K562 (cell line): ENCODE measurements around the gene EGLN1. TPM values are rescaled to one million over a fixed set of nuclear protein-coding genes. Genes with fewer than 3 reads are reported as not detected.
A peak's percentile ranks its signal among the peaks of the same experiment; 100 is the strongest.

ENCODE experiments used
- CEBPB ChIP-seq: fragments of 450-650 bp; IDR thresholded peaks from 2 replicates; pipeline ENCODE4 v1.6.1; 2016; ENCODE audit warnings: missing genetic modification characterization, missing compliant biosample characterization
- CTBP1 ChIP-seq: fragments of 450-650 bp; IDR thresholded peaks from 2 replicates; pipeline ENCODE4 v1.6.1; 2016; ENCODE audit warnings: borderline replicate concordance
- FOXM1 ChIP-seq, 2 experiments: fragments of 450-650 bp in 1 of 2; sonication (generic) in 1 of 2; formaldehyde crosslinking in 1 of 2; IDR thresholded peaks; 2 replicates each; pipeline versions ENCODE4 v1.6.1 to v1.9.0; 2017 to 2022; ENCODE audit warnings: low read depth in 2 of 2, mild to moderate bottlenecking in 2 of 2, missing genetic modification reagents in 1 of 2, moderate library complexity in 1 of 2
- FOXP1 ChIP-seq: sonication (generic); formaldehyde crosslinking; IDR thresholded peaks from 2 replicates; pipeline ENCODE4 v1.8.0; 2022; ENCODE audit warnings: mild to moderate bottlenecking, missing genetic modification reagents
- IRF2 ChIP-seq: sonication (generic); formaldehyde crosslinking; IDR thresholded peaks from 2 replicates; pipeline ENCODE4 v1.8.1; 2022; ENCODE audit warnings: mild to moderate bottlenecking, missing genetic modification reagents
- MEF2A ChIP-seq: IDR thresholded peaks from 2 replicates; pipeline ENCODE4 v1.6.1; 2011; ENCODE audit warnings: low read depth, mild to moderate bottlenecking, low read length, moderate library complexity; ENCODE audit not compliant: control insufficient read depth
- PTRF ChIP-seq: fragments of 450-650 bp; IDR thresholded peaks from 2 replicates; pipeline ENCODE4 v1.6.1; 2016; ENCODE audit warnings: mild to moderate bottlenecking, missing genetic modification characterization, missing compliant biosample characterization
- TARDBP ChIP-seq: fragments of 450-650 bp; IDR thresholded peaks from 2 replicates; pipeline ENCODE4 v1.6.1; 2016
- TRIM24 ChIP-seq, 2 experiments: fragments of 450-650 bp; IDR thresholded peaks; 2 replicates each; pipeline ENCODE4 v1.6.1; 2016
- ZNF436 ChIP-seq: fragments of 250-450, 450-650 bp; sonication (Bioruptor Pico); formaldehyde crosslinking; IDR thresholded peaks from 2 replicates; pipeline ENCODE4 v1.7.0; 2020; ENCODE audit warnings: mild to moderate bottlenecking
- ZNF699 ChIP-seq: fragments of 250-450 bp; sonication (Bioruptor Pico); IDR thresholded peaks from 2 replicates; pipeline ENCODE4 v1.8.0; 2021; ENCODE audit warnings: mild to moderate bottlenecking, moderate library complexity; ENCODE audit not compliant: insufficient replicate concordance
- ZNF77 ChIP-seq: fragments of 250-450 bp; sonication (Bioruptor Pico); IDR thresholded peaks from 2 replicates; pipeline ENCODE4 v1.5.0; 2020
- ZNF830 ChIP-seq: fragments of 250-450 bp; sonication (Bioruptor Pico); IDR thresholded peaks from 2 replicates; pipeline ENCODE4 v1.5.0; 2021; ENCODE audit warnings: mild to moderate bottlenecking
- polyA plus RNA-seq, 8 experiments: library from polyadenylated mRNA; depleted of rRNA in 4 of 8; stranded (reverse) in 5 of 8; unstranded in 3 of 8; fragments of >200 nt; fragmentation: Nextera tagmentation in 2 of 8; fragmentation: Illumina TruSeq in 1 of 8; extraction: Ambion mirVana in 2 of 8; extraction: Trizol in 1 of 8; gene quantifications; 2 replicates each; pipeline versions ENCODE4 v1.2.1 to v1.2.3, GENCODE V29; 2011 to 2014; ENCODE audit warnings: inconsistent platforms in 1 of 8, missing spikeins in 1 of 8
- total RNA-seq, 7 experiments: library from RNA; depleted of rRNA in 6 of 7; stranded (reverse); fragments of >200 nt in 6 of 7; fragmentation: Illumina TruSeq in 2 of 7; extraction: Trizol in 2 of 7; gene quantifications; 2 replicates each; pipeline versions ENCODE4 v1.2.1 to v1.2.3, GENCODE V29; 2011 to 2021; ENCODE audit warnings: low replicate concordance in 1 of 7
- TF ChIP-seq, protein P1 (sequence below): sonication (generic); formaldehyde crosslinking; IDR thresholded peaks from 2 replicates; pipeline ENCODE4 v1.8.0; 2022; ENCODE audit warnings: missing genetic modification reagents, mild to moderate bottlenecking, moderate library complexity, borderline replicate concordance
- TF ChIP-seq, protein P2 (sequence below): fragments of 450-650 bp; IDR thresholded peaks from one replicate; pipeline ENCODE4 v1.6.1; 2018; ENCODE audit warnings: mild to moderate bottlenecking, moderate library complexity; ENCODE audit not compliant: partially characterized antibody
- TF ChIP-seq, protein P3 (sequence below), 2 experiments: fragments of 450-650 bp; conservative IDR thresholded peaks; 2 replicates each; pipeline ENCODE4 v1.6.1; 2017; ENCODE audit warnings: mild to moderate bottlenecking in 2 of 2, moderate library complexity in 2 of 2
- TF ChIP-seq, protein P4 (sequence below), 2 experiments: IDR thresholded peaks; 2 replicates each; pipeline ENCODE4 v1.6.1; 2012; ENCODE audit warnings: improper control_type of control experiment in 2 of 2, low read depth in 2 of 2, low read length in 2 of 2, borderline replicate concordance in 1 of 2
- TF ChIP-seq, protein P5 (sequence below), 2 experiments: IDR thresholded peaks; 2 replicates each; pipeline ENCODE4 v1.6.1; 2011; ENCODE audit warnings: borderline replicate concordance in 1 of 2, control low read depth in 1 of 2, low read depth in 1 of 2, low read length in 1 of 2, mild to moderate bottlenecking in 1 of 2, mixed read lengths in 1 of 2, moderate library complexity in 1 of 2; ENCODE audit not compliant: insufficient read depth in 1 of 2, insufficient read length in 1 of 2, poor library complexity in 1 of 2, severe bottlenecking in 1 of 2; ENCODE audit errors: extremely low read depth in 1 of 2

The EGLN1 gene
- total and polyA plus RNA-seq, 9 of the 15 experiments (the other 6 are each of a cell fraction or from before 2014, with no cell fraction given): 5.2 to 54.3 (median 24.6) TPM

DNA sequence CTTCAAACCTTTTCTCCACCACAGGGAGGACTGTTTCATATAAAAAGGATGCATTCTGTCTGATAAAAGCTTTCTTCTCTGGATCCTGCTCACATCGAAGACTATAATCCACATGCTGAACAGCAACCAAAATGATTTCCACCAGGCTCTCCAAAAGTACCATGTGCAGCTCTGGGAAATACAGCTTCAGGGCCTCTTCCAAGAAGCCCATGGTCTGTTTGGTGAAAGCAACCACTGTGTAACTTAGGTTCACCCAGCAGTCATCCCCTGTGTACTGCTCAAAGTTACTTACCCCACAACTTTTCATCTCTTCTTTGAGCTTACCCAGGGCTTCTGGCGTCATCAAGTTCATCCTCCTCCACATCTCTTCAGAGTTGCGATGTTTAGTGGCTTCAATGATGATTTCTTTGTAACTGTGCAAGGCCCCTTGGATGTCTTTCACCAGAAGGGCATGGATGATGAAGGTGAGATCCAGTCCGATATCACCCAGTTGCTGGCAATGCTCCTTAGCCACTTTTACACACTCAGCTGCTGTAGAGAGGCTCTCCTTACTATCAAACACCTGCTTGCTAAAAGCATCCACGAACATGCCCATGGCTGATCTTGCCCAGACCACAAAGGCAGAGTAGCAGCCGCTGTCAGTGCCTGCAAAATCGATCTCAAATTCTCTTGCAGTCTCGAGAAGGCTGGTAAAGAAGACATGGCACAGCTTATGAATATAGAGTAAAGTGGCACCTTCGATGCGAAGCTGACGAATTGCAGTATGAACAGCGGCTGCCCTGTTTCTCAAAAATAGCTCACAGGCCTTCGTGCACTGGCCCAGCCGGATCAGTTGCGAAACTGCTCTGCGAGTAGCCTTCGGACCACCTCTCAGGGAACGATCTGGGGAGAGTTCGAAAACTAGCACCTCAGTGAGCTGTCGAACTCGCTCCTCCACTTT lies 86.2 kb downstream of the EGLN1 start (continued):
- TF ChIP-seq, protein P1, sequence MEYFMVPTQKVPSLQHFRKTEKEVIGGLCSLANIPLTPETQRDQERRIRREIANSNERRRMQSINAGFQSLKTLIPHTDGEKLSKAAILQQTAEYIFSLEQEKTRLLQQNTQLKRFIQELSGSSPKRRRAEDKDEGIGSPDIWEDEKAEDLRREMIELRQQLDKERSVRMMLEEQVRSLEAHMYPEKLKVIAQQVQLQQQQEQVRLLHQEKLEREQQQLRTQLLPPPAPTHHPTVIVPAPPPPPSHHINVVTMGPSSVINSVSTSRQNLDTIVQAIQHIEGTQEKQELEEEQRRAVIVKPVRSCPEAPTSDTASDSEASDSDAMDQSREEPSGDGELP (CRISPR knock-in tag): peak; percentile 3; the same call in 1 of the 2 replicates
- TF ChIP-seq, protein P2, sequence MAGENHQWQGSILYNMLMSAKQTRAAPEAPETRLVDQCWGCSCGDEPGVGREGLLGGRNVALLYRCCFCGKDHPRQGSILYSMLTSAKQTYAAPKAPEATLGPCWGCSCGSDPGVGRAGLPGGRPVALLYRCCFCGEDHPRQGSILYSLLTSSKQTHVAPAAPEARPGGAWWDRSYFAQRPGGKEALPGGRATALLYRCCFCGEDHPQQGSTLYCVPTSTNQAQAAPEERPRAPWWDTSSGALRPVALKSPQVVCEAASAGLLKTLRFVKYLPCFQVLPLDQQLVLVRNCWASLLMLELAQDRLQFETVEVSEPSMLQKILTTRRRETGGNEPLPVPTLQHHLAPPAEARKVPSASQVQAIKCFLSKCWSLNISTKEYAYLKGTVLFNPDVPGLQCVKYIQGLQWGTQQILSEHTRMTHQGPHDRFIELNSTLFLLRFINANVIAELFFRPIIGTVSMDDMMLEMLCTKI: no peak
- TF ChIP-seq TARDBP: no peak
- TF ChIP-seq ZNF436: no peak
- TF ChIP-seq TRIM24 (IDR thresholded peaks at IDR 0.05): no peak
- peak; percentile 8; the same call in 1 of the 2 replicates for TF ChIP-seq ZNF830 (CRISPR knock-in tag)
- TF ChIP-seq IRF2 (CRISPR knock-in tag): no peak
- TF ChIP-seq, protein P3, sequence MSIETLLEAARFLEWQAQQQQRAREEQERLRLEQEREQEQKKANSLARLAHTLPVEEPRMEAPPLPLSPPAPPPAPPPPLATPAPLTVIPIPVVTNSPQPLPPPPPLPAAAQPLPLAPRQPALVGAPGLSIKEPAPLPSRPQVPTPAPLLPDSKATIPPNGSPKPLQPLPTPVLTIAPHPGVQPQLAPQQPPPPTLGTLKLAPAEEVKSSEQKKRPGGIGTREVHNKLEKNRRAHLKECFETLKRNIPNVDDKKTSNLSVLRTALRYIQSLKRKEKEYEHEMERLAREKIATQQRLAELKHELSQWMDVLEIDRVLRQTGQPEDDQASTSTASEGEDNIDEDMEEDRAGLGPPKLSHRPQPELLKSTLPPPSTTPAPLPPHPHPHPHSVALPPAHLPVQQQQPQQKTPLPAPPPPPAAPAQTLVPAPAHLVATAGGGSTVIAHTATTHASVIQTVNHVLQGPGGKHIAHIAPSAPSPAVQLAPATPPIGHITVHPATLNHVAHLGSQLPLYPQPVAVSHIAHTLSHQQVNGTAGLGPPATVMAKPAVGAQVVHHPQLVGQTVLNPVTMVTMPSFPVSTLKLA (conservative IDR thresholded peaks at IDR 0.05): peak in 1 of 2 experiments; percentile 51; a peak in 3 of 4 replicates
- TF ChIP-seq, protein P4, sequence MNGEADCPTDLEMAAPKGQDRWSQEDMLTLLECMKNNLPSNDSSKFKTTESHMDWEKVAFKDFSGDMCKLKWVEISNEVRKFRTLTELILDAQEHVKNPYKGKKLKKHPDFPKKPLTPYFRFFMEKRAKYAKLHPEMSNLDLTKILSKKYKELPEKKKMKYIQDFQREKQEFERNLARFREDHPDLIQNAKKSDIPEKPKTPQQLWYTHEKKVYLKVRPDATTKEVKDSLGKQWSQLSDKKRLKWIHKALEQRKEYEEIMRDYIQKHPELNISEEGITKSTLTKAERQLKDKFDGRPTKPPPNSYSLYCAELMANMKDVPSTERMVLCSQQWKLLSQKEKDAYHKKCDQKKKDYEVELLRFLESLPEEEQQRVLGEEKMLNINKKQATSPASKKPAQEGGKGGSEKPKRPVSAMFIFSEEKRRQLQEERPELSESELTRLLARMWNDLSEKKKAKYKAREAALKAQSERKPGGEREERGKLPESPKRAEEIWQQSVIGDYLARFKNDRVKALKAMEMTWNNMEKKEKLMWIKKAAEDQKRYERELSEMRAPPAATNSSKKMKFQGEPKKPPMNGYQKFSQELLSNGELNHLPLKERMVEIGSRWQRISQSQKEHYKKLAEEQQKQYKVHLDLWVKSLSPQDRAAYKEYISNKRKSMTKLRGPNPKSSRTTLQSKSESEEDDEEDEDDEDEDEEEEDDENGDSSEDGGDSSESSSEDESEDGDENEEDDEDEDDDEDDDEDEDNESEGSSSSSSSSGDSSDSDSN (IDR thresholded peaks at IDR 0.05; ENCODE audit: borderline replicate concordance in 1 of 2, low read depth in 2 of 2, low read length in 2 of 2): 0 out of 4 replicates have a peak, but pooled peaks of 1 of the 2 experiments have one; percentile 35
- TF ChIP-seq FOXP1 (CRISPR knock-in tag): 0 out of 2 replicates have a peak, but pooled peaks have one; percentile 20
- peak; percentile 69 for TF ChIP-seq CTBP1
- no peak for TF ChIP-seq ZNF699
- TF ChIP-seq FOXM1 (IDR thresholded peaks at IDR 0.05; ENCODE audit: low read depth): no peak
- TF ChIP-seq FOXM1 (CRISPR knock-in tag; IDR thresholded peaks at IDR 0.05; ENCODE audit: low read depth): no peak
- no peak for TF ChIP-seq PTRF
- TF ChIP-seq CEBPB (tag): peak; percentile 95
- TF ChIP-seq MEF2A: no peak
- TF ChIP-seq, protein P5, sequence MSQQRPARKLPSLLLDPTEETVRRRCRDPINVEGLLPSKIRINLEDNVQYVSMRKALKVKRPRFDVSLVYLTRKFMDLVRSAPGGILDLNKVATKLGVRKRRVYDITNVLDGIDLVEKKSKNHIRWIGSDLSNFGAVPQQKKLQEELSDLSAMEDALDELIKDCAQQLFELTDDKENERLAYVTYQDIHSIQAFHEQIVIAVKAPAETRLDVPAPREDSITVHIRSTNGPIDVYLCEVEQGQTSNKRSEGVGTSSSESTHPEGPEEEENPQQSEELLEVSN (IDR thresholded peaks at IDR 0.05; ENCODE audit: borderline replicate concordance in 1 of 2, extremely low read depth in 1 of 2, insufficient read depth in 1 of 2, insufficient read length in 1 of 2, low read depth in 1 of 2, low read length in 1 of 2, poor library complexity in 1 of 2, severe bottlenecking in 1 of 2): peak in 1 of 2 experiments; percentile 38
- TF ChIP-seq ZNF77: no peak
